Esophagus muscularis mucosa (tissue), 4 donors: ENCODE results near the gene IPO9. TPM values are rescaled to one million over a fixed set of nuclear protein-coding genes. Genes with fewer than 3 reads are reported as not detected.

Experiments
- DNase-seq: peaks from one replicate; pipeline ENCODE4 v3.0.0-alpha.2; 2017; ENCODE audit errors: extremely low spot score
- H3K27ac ChIP-seq, 4 donors: fragments of 200-600 bp; sonication (generic); replicated peaks in 1 of 4; 1 replicate in 3 of 4; 2 replicates in 1 of 4; pipeline ENCODE4 v1.5.1; 2016 to 2019; ENCODE audit warnings: mild to moderate bottlenecking in 1 of 4
- H3K27me3 ChIP-seq, 4 donors: fragments of 200-600 bp; sonication (generic); one replicate each; pipeline versions ENCODE4 v1.5.1 to v1.6.0; 2016 to 2019
- H3K36me3 ChIP-seq, 4 donors: fragments of 200-600 bp; sonication (generic); one replicate each; pipeline ENCODE4 v1.5.1; 2016 to 2019
- H3K4me1 ChIP-seq, 4 donors: fragments of 200-600 bp; sonication (generic); one replicate each; pipeline ENCODE4 v1.5.1; 2016 to 2019
- H3K4me3 ChIP-seq, 4 donors: fragments of 200-600 bp; sonication (generic); 1 replicate in 2 of 4; 2 replicates in 2 of 4; pipeline ENCODE4 v1.5.1; 2016 to 2019; ENCODE audit warnings: mild to moderate bottlenecking in 4 of 4, moderate library complexity in 1 of 4
- H3K9me3 ChIP-seq, 4 donors: fragments of 200-600 bp; sonication (generic); 1 replicate in 3 of 4; 2 replicates in 1 of 4; pipeline ENCODE4 v1.5.1; 2016 to 2019
- EP300 ChIP-seq: sonication (generic); formaldehyde crosslinking; IDR thresholded peaks from one replicate; pipeline ENCODE4 v1.6.1; 2017; ENCODE audit warnings: antibody characterized with exemption
- POLR2A ChIP-seq: fragments of 450-650 bp; IDR thresholded peaks from one replicate; pipeline ENCODE4 v1.6.1; 2017; ENCODE audit warnings: antibody characterized with exemption, moderate library complexity, mild to moderate bottlenecking, low read depth
- POLR2AphosphoS5 ChIP-seq, 2 donors: sonication (generic); formaldehyde crosslinking; IDR thresholded peaks; one replicate each; pipeline ENCODE4 v1.6.1; 2017; ENCODE audit warnings: antibody characterized with exemption in 2 of 2
- WGBS: methylation state at CpG from one replicate; pipeline ENCODE4 v1.1.5; 2018; 5-methylcytosine and 5-hydroxymethylcytosine counted together
- intact Hi-C: fragments of 100-400 bp; cut with DNase I; formaldehyde crosslinking; loops from one replicate; pipeline ENCODE4 v1.15.1; 2023
- total RNA-seq, 4 donors: library from RNA; depleted of rRNA; stranded (reverse); fragments of >200 nt; gene quantifications; one replicate each; pipeline versions ENCODE4 v1.1.0 to v1.2.1, GENCODE V29; 2016
- TF ChIP-seq, protein P1 (sequence below), 3 experiments: fragments of 200-600 bp in 2 of 3; fragments of 450-650 bp in 1 of 3; sonication (generic) in 2 of 3; IDR thresholded peaks; one replicate each; pipeline ENCODE4 v1.5.1; 2017 to 2019; ENCODE audit warnings: antibody characterized with exemption in 3 of 3, mild to moderate bottlenecking in 2 of 3, moderate library complexity in 1 of 3

Gene IPO9
- total RNA-seq = 10 to 100 TPM; 17.4 to 31.8 (median 23.1) TPM

DNA sequence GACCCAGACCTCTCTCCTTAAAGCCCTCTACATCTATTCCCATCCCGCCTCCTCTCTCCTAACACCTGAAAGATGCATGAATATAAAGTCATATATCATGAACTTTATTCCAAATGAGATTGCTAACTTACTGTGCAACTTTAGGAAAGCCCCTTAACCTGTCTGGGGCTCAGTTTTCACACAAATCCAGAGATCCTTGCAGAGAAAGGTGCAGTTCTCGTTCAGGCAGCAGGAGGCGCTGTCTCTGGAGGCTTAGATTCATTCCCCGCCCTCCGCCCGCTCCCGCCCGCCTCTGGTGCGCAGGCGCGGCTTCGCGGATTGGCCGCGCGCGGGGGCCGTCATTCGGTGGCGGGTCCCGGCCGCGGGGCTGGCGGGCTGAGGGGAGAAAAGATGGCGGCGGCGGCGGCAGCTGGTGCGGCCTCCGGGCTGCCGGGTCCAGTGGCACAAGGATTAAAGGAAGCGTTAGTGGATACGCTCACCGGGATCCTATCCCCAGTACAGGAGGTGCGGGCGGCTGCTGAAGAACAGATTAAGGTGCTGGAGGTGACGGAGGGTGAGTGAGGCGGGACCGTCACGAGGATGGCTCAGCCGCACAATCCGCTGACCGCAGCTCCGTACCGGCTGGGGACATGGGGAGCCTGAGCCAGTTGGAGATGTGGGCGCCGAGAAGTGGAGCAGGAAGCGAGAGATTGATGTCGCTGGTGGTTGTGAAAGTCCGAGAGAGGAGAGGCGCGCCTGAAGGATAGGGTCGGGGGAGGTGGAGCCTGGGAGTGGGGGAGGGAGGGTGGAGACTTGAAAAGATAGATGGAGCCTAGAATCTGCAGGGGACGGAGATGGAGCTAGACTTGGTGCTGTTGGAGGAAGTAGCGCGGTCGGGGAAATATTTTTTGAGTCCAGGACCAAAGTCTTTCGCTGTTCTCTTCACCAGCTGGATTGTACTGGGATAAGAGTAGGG lies at the start of gene IPO9:
Gene IPO9 (plus strand): TSS at position 338 of the 955 bp plus-strand sequence. CDS start 53 bp downstream, at position 391.
- under 1% methylated on average over 41 of the region's 58 CpGs for WGBS
- intact Hi-C loops = no loop called here
- Histone ChIP-seq H3K4me1 (peaks cover 23 to 55% (median 51%) of the 10 kb centered on the region in 4 donors), H3K9me3 (no peaks in the 10 kb centered on the region), H3K27me3 (no peaks in the 10 kb centered on the region), H3K36me3 (no peaks in the 10 kb centered on the region), H3K27ac (peak within 1 kb of the TSS; percentile 91 to 96 (median 94)), H3K4me3 (peak within 1 kb of the TSS; percentile 80 to 96 (median 93))
- TF ChIP-seq POLR2A = no peak
- no peak for TF ChIP-seq EP300
- TF ChIP-seq POLR2AphosphoS5 (IDR thresholded peaks at IDR 0.05) = peak; percentile 78 to 84
- TF ChIP-seq, protein P1, sequence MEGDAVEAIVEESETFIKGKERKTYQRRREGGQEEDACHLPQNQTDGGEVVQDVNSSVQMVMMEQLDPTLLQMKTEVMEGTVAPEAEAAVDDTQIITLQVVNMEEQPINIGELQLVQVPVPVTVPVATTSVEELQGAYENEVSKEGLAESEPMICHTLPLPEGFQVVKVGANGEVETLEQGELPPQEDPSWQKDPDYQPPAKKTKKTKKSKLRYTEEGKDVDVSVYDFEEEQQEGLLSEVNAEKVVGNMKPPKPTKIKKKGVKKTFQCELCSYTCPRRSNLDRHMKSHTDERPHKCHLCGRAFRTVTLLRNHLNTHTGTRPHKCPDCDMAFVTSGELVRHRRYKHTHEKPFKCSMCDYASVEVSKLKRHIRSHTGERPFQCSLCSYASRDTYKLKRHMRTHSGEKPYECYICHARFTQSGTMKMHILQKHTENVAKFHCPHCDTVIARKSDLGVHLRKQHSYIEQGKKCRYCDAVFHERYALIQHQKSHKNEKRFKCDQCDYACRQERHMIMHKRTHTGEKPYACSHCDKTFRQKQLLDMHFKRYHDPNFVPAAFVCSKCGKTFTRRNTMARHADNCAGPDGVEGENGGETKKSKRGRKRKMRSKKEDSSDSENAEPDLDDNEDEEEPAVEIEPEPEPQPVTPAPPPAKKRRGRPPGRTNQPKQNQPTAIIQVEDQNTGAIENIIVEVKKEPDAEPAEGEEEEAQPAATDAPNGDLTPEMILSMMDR (IDR thresholded peaks at IDR 0.05) = peak in 2 of 3 experiments; percentile 99
- peak; percentile 96 for DNase-seq

DNA sequence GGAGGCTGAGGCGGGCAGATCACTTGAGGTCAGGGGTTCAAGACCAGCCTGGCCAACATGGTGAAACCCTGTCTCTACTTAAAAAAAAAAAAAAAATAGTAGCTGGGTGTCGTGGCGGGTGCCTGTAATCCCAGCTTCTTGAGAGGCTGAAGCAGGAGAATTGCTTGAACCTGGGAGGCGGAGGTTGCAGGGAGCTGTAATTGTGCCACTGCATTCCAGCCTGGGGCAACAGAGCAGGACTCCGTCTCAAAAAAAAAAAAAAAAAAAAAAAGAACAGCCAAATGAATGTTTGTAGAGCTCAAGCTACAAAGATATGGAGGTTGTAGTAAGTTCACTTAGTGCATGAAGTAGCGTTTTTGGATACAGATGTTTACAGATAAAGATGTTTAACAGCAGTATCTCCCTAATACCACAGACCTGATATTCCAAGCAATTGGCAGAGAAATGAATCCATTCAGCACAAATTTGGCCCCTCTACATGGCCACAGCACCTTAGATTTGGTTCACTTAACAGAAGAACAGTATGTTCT lies 49.5 kb upstream of the IPO9 start:
- peak overlapping the region in 3 of 4 donors; percentile 8 to 52 (median 49) for H3K27ac ChIP-seq
- H3K4me3 ChIP-seq = no peak overlapping the region
- DNase-seq = no peak
- TF ChIP-seq, protein P1 (IDR thresholded peaks at IDR 0.05) = no peak
- no peak for TF ChIP-seq EP300
- H3K27me3 ChIP-seq = no peaks in the 10 kb centered on the region
- intact Hi-C loops = no loop called here
- 87% methylated on average over 6 of the region's 6 CpGs for WGBS
- peaks cover 0 to 43% (median 9%) of the 10 kb centered on the region in 4 donors for H3K4me1 ChIP-seq
- H3K9me3 ChIP-seq = no peaks in the 10 kb centered on the region
- peaks cover 12 to 43% (median 41%) of the 10 kb centered on the region in 4 donors for H3K36me3 ChIP-seq

DNA sequence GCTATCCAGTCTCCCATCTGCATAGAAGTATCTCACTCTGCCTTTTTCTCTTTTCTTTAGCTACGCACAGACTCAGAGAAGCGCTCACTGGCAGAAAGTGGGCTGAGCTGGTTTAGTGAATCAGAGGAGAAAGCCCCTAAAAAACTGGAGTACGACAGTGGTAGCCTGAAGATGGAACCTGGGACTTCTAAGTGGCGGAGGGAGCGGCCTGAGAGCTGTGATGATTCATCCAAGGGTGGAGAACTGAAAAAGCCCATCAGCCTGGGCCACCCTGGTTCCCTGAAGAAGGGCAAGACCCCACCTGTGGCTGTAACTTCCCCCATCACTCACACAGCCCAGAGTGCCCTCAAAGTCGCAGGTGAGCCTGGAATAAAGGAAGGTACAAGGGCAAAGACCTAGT lies 48.0 kb upstream of the IPO9 start:
- WGBS = 95% methylated on average over 6 of the region's 6 CpGs
- Histone ChIP-seq H3K27me3 (no peaks in the 10 kb centered on the region), H3K27ac (no peak overlapping the region), H3K36me3 (peaks cover 17 to 59% (median 48%) of the 10 kb centered on the region in 4 donors), H3K4me1 (peaks cover 0 to 35% (median 9%) of the 10 kb centered on the region in 4 donors), H3K9me3 (no peaks in the 10 kb centered on the region), H3K4me3 (no peak overlapping the region)
- TF ChIP-seq POLR2A (no peak), EP300 (no peak), POLR2AphosphoS5 (IDR thresholded peaks at IDR 0.05) (no peak)
- TF ChIP-seq, protein P1 (IDR thresholded peaks at IDR 0.05) = no peak
- intact Hi-C loops = no loop called here
- no peak for DNase-seq

DNA sequence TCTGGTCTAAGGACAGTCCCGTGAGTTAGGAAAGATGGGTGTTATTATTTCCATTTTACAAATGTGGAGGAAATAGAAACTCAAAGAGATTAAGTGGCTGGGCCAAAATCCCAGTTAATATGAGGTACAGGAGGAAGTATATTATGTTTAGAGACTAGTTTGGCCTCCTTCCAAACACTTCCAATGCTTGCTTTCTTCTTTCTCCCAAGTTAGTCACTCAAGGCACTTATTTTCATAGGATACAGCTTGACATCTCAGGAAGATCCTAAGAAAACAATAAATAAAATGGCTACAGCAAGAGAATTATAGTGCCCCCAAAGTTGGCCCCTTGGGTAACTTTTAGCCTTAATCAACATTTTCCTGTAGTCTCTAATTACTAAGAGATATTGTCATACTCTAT lies 47.5 kb upstream of the IPO9 start:
- peaks cover 17 to 64% (median 53%) of the 10 kb centered on the region in 4 donors for H3K36me3 ChIP-seq

DNA sequence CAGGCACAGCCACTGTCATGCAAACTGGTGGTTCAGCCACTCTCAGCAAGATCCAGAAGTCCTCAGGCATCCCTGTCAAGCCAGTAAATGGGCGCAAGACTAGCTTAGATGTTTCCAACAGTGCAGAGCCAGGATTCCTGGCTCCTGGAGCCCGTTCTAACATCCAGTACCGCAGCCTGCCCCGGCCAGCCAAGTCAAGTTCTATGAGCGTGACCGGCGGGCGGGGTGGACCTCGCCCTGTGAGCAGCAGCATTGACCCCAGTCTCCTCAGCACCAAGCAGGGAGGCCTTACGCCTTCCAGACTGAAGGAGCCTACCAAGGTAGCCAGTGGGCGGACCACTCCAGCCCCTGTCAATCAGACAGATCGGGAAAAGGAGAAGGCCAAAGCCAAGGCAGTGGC lies 46.6 kb upstream of the IPO9 start:
- no peak for DNase-seq
- Histone ChIP-seq H3K27ac (no peak overlapping the region), H3K4me1 (peaks cover 10 to 45% (median 22%) of the 10 kb centered on the region in 4 donors), H3K27me3 (no peaks in the 10 kb centered on the region), H3K36me3 (peaks cover 17 to 73% (median 62%) of the 10 kb centered on the region in 4 donors), H3K9me3 (no peaks in the 10 kb centered on the region), H3K4me3 (no peak overlapping the region)
- intact Hi-C loops = no loop called here
- WGBS = 100% methylated on average over 11 of the region's 12 CpGs
- TF ChIP-seq, protein P1 (IDR thresholded peaks at IDR 0.05) = no peak
- TF ChIP-seq POLR2A = no peak
- no peak for TF ChIP-seq EP300
- no peak for TF ChIP-seq POLR2AphosphoS5 (IDR thresholded peaks at IDR 0.05)

More for the DNA sequence above, 47.5 kb upstream of the IPO9 start:
- no peak for DNase-seq
- Histone ChIP-seq H3K27ac (no peak overlapping the region), H3K27me3 (no peaks in the 10 kb centered on the region), H3K4me3 (no peak overlapping the region), H3K4me1 (peaks cover 4 to 36% (median 13%) of the 10 kb centered on the region in 4 donors), H3K9me3 (no peaks in the 10 kb centered on the region)
- TF ChIP-seq POLR2A = no peak
- 60% methylated on average over 1 of the region's 1 CpG for WGBS
- intact Hi-C loops = no loop called here
